Large intestine (tissue), 3 donors: ENCODE results near the gene NXNL1. TPM values are rescaled to one million over a fixed set of nuclear protein-coding genes. Genes with fewer than 3 reads are reported as not detected.

Source experiments
- DNase-seq, 2 donors: peaks; one replicate each; pipeline versions ENCODE4 v3.0.0 to v3.0.0-alpha.2; 2013
- H3K27ac ChIP-seq: one replicate; pipeline ENCODE4 v1.5.1; 2013; ENCODE audit warnings: low read length
- H3K27me3 ChIP-seq: 2 replicates; pipeline ENCODE4 v1.6.1; 2013; ENCODE audit warnings: low read length; ENCODE audit not compliant: control insufficient read depth, insufficient read depth
- H3K36me3 ChIP-seq: 2 replicates; pipeline ENCODE4 v1.6.1; 2013; ENCODE audit warnings: low read length; ENCODE audit not compliant: control insufficient read depth, insufficient read depth
- H3K4me1 ChIP-seq: one replicate; pipeline ENCODE4 v1.6.1; 2013; ENCODE audit warnings: low read length; ENCODE audit not compliant: control insufficient read depth, insufficient read depth
- H3K4me3 ChIP-seq: one replicate; pipeline ENCODE4 v1.5.1; 2013; ENCODE audit warnings: low read length
- H3K9me3 ChIP-seq: one replicate; pipeline ENCODE4 v1.6.1; 2013; ENCODE audit warnings: mild to moderate bottlenecking, low read depth, low read length, moderate library complexity; ENCODE audit not compliant: control insufficient read depth
- WGBS: methylation state at CpG from one replicate; pipeline ENCODE4 v1.1.5; 2013; ENCODE audit warnings: low lambda C conversion rate; ENCODE audit not compliant: insufficient coverage; 5-methylcytosine and 5-hydroxymethylcytosine counted together
- polyA plus RNA-seq: library from polyadenylated mRNA; unstranded; fragments of 120-200 nt; gene quantifications from one replicate; pipeline ENCODE4 v1.2.1, GENCODE V29; 2013

The NXNL1 gene
- polyA plus RNA-seq, 1 donor: not detected

DNA sequence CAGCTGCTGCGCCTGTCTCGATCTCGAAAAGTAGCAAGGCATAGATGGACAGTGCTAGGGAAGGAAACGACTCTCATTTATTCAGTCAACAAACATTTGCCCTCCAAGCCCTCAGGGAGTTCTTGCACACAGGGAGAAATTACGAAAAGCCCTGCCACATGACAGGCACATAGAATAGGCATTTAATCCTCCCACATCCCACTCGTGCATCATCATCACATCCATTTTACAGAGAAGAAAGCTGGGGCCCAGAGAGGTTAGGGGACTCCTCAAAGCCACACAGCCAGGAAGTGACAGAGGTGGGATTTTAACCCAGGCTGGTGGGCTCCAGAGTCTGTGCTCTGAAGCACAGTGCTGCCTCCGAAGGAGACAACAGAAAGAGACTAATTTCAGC lies 23.9 kb downstream of the NXNL1 start:
- peaks cover 5% of the 10 kb centered on the region for H3K9me3 ChIP-seq
- no peaks in the 10 kb centered on the region for H3K36me3 ChIP-seq
- H3K4me1 ChIP-seq: no peaks in the 10 kb centered on the region
- WGBS: no CpG with 5 or more reads among the region's 7 CpGs
- no peaks in the 10 kb centered on the region for H3K27me3 ChIP-seq
- H3K4me3 ChIP-seq: no peak overlapping the region
- no peak for DNase-seq
- H3K27ac ChIP-seq: no peak overlapping the region

DNA sequence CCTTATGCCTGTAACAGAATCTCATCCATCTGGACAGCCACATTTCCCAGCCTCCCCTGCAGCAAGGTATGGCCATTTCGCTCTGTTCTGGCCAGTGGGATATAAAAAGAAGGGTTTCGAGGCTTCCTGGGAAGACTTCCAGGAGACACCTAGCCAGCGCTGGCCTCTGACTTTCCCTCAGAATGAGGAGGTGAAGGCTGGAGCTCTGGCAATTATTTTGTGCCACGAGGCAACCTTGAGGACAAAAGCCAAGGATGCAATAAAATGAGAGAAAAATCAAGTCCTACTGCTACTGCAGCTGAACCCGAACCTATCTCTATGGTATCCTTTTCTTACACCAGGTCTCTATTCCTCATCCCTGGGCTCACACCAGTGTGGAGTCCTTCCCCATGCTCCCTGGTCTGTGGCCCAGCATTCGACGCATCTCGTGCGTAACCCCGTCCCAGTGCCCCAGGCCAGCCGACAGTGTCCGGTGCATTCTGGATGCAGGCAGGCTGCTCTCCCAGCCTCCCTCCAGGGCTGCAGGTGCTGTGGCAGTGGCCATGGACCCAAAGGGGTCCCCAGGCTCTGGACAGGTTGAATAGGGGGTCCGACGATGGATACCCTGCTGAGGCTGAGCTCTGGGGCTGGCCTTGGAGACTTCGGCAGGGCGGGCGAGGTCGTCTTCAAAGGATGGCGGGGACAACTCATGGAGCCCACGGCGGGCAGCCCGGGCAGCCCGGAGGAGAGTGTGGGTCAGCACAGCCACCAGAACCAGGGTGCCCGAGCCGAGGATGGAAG lies 24.4 kb downstream of the NXNL1 start:
- 100% methylated on average over 1 of the region's 25 CpGs for WGBS
- Histone ChIP-seq H3K27me3 (no peaks in the 10 kb centered on the region), H3K4me3 (no peak overlapping the region), H3K27ac (no peak overlapping the region), H3K9me3 (peaks cover 5% of the 10 kb centered on the region), H3K4me1 (no peaks in the 10 kb centered on the region), H3K36me3 (no peaks in the 10 kb centered on the region)
- DNase-seq: no peak

DNA sequence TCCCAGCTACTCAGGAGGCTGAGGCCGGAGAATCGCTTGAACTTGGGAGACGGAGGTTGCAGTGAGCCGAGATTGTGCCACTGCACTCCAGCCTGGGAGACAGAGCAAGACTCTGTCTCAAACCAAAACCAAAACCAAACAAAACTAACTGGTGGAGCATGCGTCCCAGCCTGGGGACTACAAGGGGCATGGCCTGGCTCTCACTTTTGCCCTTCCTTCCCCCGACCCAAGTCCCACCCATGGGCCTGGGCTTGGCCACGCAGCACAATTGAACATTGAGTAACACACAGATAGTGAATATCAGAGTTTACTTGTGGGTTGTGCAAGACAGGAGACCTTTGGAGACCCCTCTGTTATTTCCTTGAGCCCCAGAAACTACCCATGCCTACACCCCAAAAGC lies 25.5 kb downstream of the NXNL1 start:
- Histone ChIP-seq H3K4me1 (no peaks in the 10 kb centered on the region), H3K9me3 (peaks cover 5% of the 10 kb centered on the region), H3K4me3 (no peak overlapping the region), H3K27me3 (no peaks in the 10 kb centered on the region), H3K27ac (no peak overlapping the region), H3K36me3 (no peaks in the 10 kb centered on the region)
- WGBS: no CpG with 5 or more reads among the region's 7 CpGs
- DNase-seq: no peak

DNA sequence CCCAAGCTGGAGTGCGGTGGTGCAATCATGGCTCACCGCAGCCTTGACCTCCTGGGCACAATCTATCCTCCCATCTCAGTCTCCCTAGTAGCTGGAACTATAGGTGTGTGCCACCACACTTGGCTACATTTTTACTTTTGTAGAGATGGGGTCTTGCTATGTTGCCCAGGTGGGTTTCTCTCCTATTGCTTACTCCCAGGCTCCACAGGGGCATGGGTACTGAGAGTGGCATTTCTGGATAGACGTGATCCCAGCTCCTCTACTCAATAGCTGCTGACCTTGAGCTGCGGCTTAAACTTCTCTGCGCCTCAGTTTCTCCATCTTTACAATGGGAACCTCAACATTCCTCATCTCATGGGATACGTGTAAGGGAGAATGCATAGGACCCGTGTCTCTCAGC lies 29.3 kb downstream of the NXNL1 start:
- no CpG with 5 or more reads among the region's 7 CpGs for WGBS
- no peak for DNase-seq
- H3K27me3 ChIP-seq: no peaks in the 10 kb centered on the region
- no peak overlapping the region for H3K4me3 ChIP-seq
- H3K9me3 ChIP-seq: peaks cover 2% of the 10 kb centered on the region
- no peaks in the 10 kb centered on the region for H3K4me1 ChIP-seq
- H3K36me3 ChIP-seq: no peaks in the 10 kb centered on the region
- H3K27ac ChIP-seq: no peak overlapping the region

DNA sequence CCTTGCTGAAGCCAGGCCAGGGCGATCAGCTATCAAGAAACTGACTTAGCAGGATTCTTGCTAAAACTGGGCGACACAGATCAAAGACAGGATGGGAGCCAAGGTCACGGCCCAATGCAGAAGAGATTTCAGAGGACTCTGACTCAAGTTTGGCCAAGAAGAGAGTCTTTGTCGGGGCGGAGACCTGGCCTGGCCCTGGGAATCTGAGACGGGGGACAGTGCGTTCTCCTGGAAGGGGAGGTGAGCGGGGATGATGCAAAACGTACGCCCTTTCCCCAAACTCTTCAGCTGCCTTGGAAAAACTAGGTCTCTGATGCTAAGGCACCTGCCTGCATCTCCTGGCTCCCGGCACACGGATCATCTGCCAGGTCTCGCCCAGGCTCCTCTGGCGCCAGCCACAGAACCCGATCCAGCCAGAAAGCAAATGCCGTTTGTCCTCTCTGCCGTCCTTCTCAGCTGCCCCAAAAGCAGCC lies 31.0 kb downstream of the NXNL1 start:
- H3K9me3 ChIP-seq: no peaks in the 10 kb centered on the region
- no peak overlapping the region for H3K4me3 ChIP-seq
- DNase-seq: no peak
- H3K36me3 ChIP-seq: no peaks in the 10 kb centered on the region
- H3K27ac ChIP-seq: no peak overlapping the region
- no CpG with 5 or more reads among the region's 17 CpGs for WGBS
- no peaks in the 10 kb centered on the region for H3K27me3 ChIP-seq
- H3K4me1 ChIP-seq: peaks cover 4% of the 10 kb centered on the region

DNA sequence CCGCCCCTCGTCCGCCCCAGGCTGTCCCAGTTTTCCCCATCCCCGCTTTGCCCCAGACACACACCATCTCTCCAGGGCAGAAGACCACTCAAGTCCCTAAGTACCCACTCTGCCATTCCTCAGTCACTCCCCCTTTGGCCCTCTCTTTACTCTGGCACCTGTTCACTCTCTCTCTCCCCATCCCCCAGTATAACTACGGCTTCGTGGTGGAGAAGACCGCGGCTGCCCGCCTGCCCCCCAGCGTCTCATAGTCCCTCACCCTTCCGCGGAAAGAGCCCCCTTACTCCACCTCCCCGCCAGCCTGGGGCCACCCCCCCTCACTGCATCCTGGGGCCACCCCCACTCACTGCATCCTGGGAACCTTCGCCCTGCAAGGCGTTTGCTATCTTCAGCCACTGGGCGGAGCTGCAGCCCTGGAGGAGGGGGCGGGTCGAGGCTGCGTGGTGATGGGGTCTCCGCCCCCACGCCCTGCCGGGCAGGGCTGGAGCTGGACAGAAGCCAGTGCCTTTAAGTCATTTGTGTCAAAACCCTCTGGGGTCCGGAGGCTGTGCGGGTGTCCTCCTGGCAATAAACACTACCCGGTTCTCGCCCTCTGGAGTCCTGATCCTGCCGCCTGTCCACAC lies 35.9 kb downstream of the NXNL1 start:
- 0% methylated on average over 2 of the region's 27 CpGs for WGBS
- Histone ChIP-seq H3K36me3 (peaks cover 13% of the 10 kb centered on the region), H3K9me3 (no peaks in the 10 kb centered on the region), H3K27ac (no peak overlapping the region), H3K4me1 (peaks cover 4% of the 10 kb centered on the region), H3K27me3 (no peaks in the 10 kb centered on the region), H3K4me3 (no peak overlapping the region)
- DNase-seq: peak; percentile 33 to 40

DNA sequence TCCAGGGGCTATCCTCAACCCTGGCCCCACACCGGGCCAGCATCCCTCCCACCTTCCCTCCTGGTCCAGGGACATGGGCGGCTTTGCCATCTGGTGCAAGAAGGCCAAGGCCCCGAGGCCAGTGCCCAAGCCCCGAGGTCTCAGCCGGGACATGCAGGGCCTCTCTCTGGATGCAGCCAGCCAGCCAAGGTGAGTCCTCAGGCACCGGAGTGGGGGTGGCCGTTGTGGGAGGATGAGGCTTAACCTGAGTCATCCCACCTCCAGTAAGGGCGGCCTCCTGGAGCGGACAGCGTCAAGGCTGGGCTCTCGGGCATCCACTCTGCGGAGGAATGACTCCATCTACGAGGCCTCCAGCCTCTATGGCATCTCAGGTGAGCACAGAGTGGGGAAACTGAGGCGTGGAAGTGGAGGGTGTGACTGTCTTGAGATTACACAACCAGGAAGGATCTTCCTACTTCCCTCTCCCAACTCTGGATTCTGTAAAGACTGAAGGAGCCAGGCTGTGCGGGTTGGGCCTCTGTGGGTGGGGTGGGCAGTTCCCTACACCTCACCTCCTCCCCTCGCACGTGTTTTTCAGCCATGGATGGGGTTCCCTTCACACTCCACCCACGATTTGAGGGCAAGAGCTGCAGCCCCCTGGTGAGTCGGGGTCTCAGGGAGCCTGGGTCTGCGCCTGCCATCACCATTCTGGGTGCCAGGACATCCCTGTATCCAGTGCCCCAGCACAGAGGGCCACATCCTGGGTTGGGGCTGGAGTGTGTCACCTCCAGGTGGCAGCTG lies 37.1 kb downstream of the NXNL1 start:
- Histone ChIP-seq H3K36me3 (peaks cover 13% of the 10 kb centered on the region), H3K4me1 (peaks cover 7% of the 10 kb centered on the region), H3K4me3 (no peak overlapping the region), H3K27ac (no peak overlapping the region), H3K9me3 (no peaks in the 10 kb centered on the region), H3K27me3 (no peaks in the 10 kb centered on the region)
- no CpG with 5 or more reads among the region's 20 CpGs for WGBS
- no peak for DNase-seq

DNA sequence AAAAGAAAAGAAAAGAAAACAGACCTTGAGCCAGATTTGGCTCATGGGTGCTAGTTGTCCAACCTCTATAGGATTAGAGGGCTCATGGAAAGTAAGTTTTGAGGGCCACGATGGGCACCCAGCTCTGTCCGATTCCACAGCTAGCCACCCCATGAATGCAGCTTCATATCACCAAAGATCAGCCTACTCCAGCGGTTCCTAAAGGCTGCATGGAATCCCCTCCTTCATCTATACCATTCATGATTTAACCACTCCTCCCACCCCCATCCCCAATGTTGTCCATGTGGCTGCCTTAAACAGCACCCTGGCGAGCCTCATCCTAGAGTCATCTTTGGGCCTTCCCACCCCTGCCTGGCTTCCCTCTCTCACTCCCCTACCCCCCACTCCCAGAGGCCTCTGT lies 38.8 kb downstream of the NXNL1 start:
- Histone ChIP-seq H3K27ac (no peak overlapping the region), H3K4me3 (no peak overlapping the region), H3K9me3 (no peaks in the 10 kb centered on the region), H3K27me3 (no peaks in the 10 kb centered on the region), H3K4me1 (peaks cover 7% of the 10 kb centered on the region), H3K36me3 (peaks cover 13% of the 10 kb centered on the region)
- no CpG with 5 or more reads among the region's 4 CpGs for WGBS
- DNase-seq: no peak

DNA sequence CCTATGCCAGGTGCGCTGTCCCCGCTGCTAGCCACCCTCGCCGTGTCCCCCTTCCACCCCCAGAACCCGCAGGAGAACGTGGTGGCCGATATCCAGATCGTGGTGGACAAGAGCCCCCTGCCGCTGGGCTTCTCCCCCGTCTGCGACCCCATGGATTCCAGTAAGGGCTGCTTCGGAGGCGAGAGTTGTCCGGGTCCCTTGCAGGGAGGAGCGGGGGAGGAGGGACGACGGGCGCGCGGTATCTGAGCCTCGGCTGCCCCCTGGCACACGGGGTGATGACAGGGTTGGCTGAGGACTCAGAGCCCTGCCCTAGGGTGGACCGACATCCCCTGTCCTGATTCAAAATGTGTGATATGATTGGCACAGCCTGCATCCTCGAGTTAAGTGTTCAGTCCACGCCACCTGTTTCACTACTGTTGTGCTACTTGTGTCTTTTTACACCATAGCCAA lies 40.2 kb downstream of the NXNL1 start:
- WGBS: no CpG with 5 or more reads among the region's 25 CpGs
- peaks cover 2% of the 10 kb centered on the region for H3K27me3 ChIP-seq

More for the DNA sequence above, 40.2 kb downstream of the NXNL1 start:
- Histone ChIP-seq H3K4me3 (peak overlapping the region; percentile 75), H3K36me3 (peaks cover 13% of the 10 kb centered on the region), H3K4me1 (peaks cover 7% of the 10 kb centered on the region), H3K27ac (no peak overlapping the region), H3K9me3 (no peaks in the 10 kb centered on the region)
- DNase-seq: peak in 1 of 2 donors; percentile 48
